GM19099 (cell line): Measurements from ENCODE around the gene KCNN1.

Source experiments
- POLR2A ChIP-seq: IDR thresholded peaks from 3 replicates; pipeline ENCODE4 v1.6.1; 2011; ENCODE audit warnings: low read depth; ENCODE audit not compliant: insufficient read length; ENCODE audit errors: extremely low read depth

KCNN1 gene

GRCh38 chr19:18021121-18021755, 54.3 kb downstream of the KCNN1 start:
- no peak for TF ChIP-seq POLR2A

GRCh38 chr19:18023622-18024251, 56.8 kb downstream of the KCNN1 start:
- TF ChIP-seq POLR2A = no peak

GRCh38 chr19:18027151-18027550, 60.2 kb downstream of the KCNN1 start:
- no peak for TF ChIP-seq POLR2A

GRCh38 chr19:18029617-18030338, 62.9 kb downstream of the KCNN1 start:
- TF ChIP-seq POLR2A = no peak

GRCh38 chr19:18041054-18041453, 74.1 kb downstream of the KCNN1 start:
- TF ChIP-seq POLR2A = no peak

- TF ChIP-seq POLR2A = no peak
Measured at GRCh38 chr19:18043676-18044075, 76.8 kb downstream of the KCNN1 start.

GRCh38 chr19:18044825-18045304, 78.0 kb downstream of the KCNN1 start:
- TF ChIP-seq POLR2A = no peak

GRCh38 chr19:18045307-18046050, 78.6 kb downstream of the KCNN1 start:
- TF ChIP-seq POLR2A = no peak

GRCh38 chr19:18046059-18046718, 79.3 kb downstream of the KCNN1 start:
- TF ChIP-seq POLR2A = no peak

GRCh38 chr19:18049385-18049784, 82.5 kb downstream of the KCNN1 start:
- TF ChIP-seq POLR2A = no peak
